HFFc6 (cell line): ENCODE data around the gene HSPA12A. TPM values are rescaled to one million over a fixed set of nuclear protein-coding genes. Genes with fewer than 3 reads are reported as not detected.

Experiments
- DNase-seq: peaks from one replicate; pipeline ENCODE4 v3.0.0-alpha.2; 2018
- H3K27ac Mint-ChIP-seq: 2 replicates; pipeline ENCODE4 v1.8.0; 2020; ENCODE audit warnings: mild to moderate bottlenecking, mixed read lengths
- H3K27me3 Mint-ChIP-seq: 2 replicates; pipeline ENCODE4 v1.8.0; 2021; ENCODE audit warnings: mild to moderate bottlenecking, moderate library complexity, mixed read lengths; ENCODE audit not compliant: insufficient read depth
- H3K36me3 Mint-ChIP-seq: 2 replicates; pipeline ENCODE4 v1.8.0; 2021; ENCODE audit warnings: low read depth, mixed read lengths
- H3K4me1 Mint-ChIP-seq: 2 replicates; pipeline ENCODE4 v1.8.0; 2020; ENCODE audit warnings: low read depth, mixed read lengths
- H3K4me3 Mint-ChIP-seq: 2 replicates; pipeline ENCODE4 v1.8.0; 2020; ENCODE audit warnings: mild to moderate bottlenecking, moderate library complexity, mixed read lengths
- H3K9me3 Mint-ChIP-seq: 2 replicates; pipeline ENCODE4 v1.8.0; 2020; ENCODE audit warnings: mild to moderate bottlenecking, mixed read lengths
- CTCF ChIP-seq: fragments of 200-600 bp; sonication (generic); IDR thresholded peaks from 2 replicates; pipeline ENCODE4 v1.5.0; 2021; ENCODE audit warnings: antibody characterized with exemption, mild to moderate bottlenecking
- total RNA-seq, 6 experiments: library from RNA; stranded (reverse); fragmentation: NEBNext Ultra II Directional; extraction: Animal tissue kit (Norgen Biotek cat#: 25700); gene quantifications; 2 replicates in 1 of 6; 3 replicates in 5 of 6; pipeline ENCODE4 v1.2.3, GENCODE V29; 2021

HSPA12A gene
- total RNA-seq, 6 experiments from 2014 or later: 16.6 to 19.4 (median 17.7) TPM

- Mint-ChIP-seq H3K27ac (no peak overlapping the region), H3K36me3 (no peaks in the 10 kb centered on the region), H3K9me3 (no peaks in the 10 kb centered on the region; the same call in 1 of the 2 replicates), H3K27me3 (peaks cover 12% of the 10 kb centered on the region), H3K4me1 (no peaks in the 10 kb centered on the region), H3K4me3 (no peak overlapping the region)
- TF ChIP-seq CTCF: no peak
- no peak for DNase-seq
These were observed 120.3 kb downstream of the HSPA12A start for GRCh38 chr10:116621934-116622655.

- Mint-ChIP-seq H3K4me1 (no peaks in the 10 kb centered on the region), H3K36me3 (no peaks in the 10 kb centered on the region)
These were observed 120.9 kb downstream of the HSPA12A start for GRCh38 chr10:116621476-116621875.

More at GRCh38 chr10:116621476-116621875, 120.9 kb downstream of the HSPA12A start:
- Mint-ChIP-seq H3K27me3 (peaks cover 7% of the 10 kb centered on the region), H3K9me3 (no peaks in the 10 kb centered on the region; the same call in 1 of the 2 replicates), H3K27ac (no peak overlapping the region), H3K4me3 (no peak overlapping the region)
- DNase-seq: no peak
- TF ChIP-seq CTCF: no peak

Other genes starting within 250 kb of the HSPA12A start
- gene PNLIP, start 196.6 kb downstream of the HSPA12A start, total RNA-seq: not detected
- not detected for gene PNLIPRP1, start 151.6 kb downstream of the HSPA12A start, total RNA-seq
- gene PNLIPRP2, start 121.6 kb downstream of the HSPA12A start, total RNA-seq: not detected
- gene ENO4, start 106.9 kb upstream of the HSPA12A start, total RNA-seq: not detected